ENCODE measurements around the gene SPTBN1.
A peak's percentile ranks its signal among the peaks of the same experiment; 100 is the strongest.

The SPTBN1 gene

GRCh38 chr2:54529935-54530334 is 73.8 kb downstream of the SPTBN1 start:
- Histone ChIP-seq H3K4me1 (ENCODE audit: control insufficient read depth, insufficient read depth, low read length) (peaks cover 3% of the 10 kb centered on the region; the same call in 1 of the 2 replicates), H3K27me3 (ENCODE audit: control insufficient read depth, insufficient read depth, low read length) (no peaks in the 10 kb centered on the region), H3K36me3 (ENCODE audit: control insufficient read depth, insufficient read depth, low read length) (peaks cover 19% of the 10 kb centered on the region)

GRCh38 chr2:54531558-54531957 is 75.4 kb downstream of the SPTBN1 start:
- Histone ChIP-seq H3K9me3 (ENCODE audit: control insufficient read depth, insufficient read depth, low read length) (no peaks in the 10 kb centered on the region), H3K27ac (ENCODE audit: low read depth, low read length) (no peak overlapping the region), H3K36me3 (ENCODE audit: control insufficient read depth, insufficient read depth, low read length) (peaks cover 13% of the 10 kb centered on the region), H3K27me3 (ENCODE audit: control insufficient read depth, insufficient read depth, low read length) (no peaks in the 10 kb centered on the region), H3K9ac (ENCODE audit: low read depth, low read length) (no peak overlapping the region), H3K4me3 (ENCODE audit: low read depth, low read length) (no peak overlapping the region), H3K4me1 (ENCODE audit: control insufficient read depth, insufficient read depth, low read length) (peaks cover 3% of the 10 kb centered on the region; the same call in 1 of the 2 replicates)

More at GRCh38 chr2:54529935-54530334, 73.8 kb downstream of the SPTBN1 start:
- no peak overlapping the region for H3K4me3 ChIP-seq (ENCODE audit: low read depth, low read length)
- no peaks in the 10 kb centered on the region for H3K9me3 ChIP-seq (ENCODE audit: control insufficient read depth, insufficient read depth, low read length)
- H3K27ac ChIP-seq (ENCODE audit: low read depth, low read length): no peak overlapping the region
- no peak overlapping the region for H3K9ac ChIP-seq (ENCODE audit: low read depth, low read length)

- no peak overlapping the region for H3K27ac ChIP-seq (ENCODE audit: low read depth, low read length)
- no peaks in the 10 kb centered on the region for H3K36me3 ChIP-seq (ENCODE audit: control insufficient read depth, insufficient read depth, low read length)
- H3K9ac ChIP-seq (ENCODE audit: low read depth, low read length): no peak overlapping the region
- no peak overlapping the region for H3K4me3 ChIP-seq (ENCODE audit: low read depth, low read length)
- no peaks in the 10 kb centered on the region for H3K9me3 ChIP-seq (ENCODE audit: control insufficient read depth, insufficient read depth, low read length)
- peaks cover 3% of the 10 kb centered on the region; the same call in 1 of the 2 replicates for H3K4me1 ChIP-seq (ENCODE audit: control insufficient read depth, insufficient read depth, low read length)
- H3K27me3 ChIP-seq (ENCODE audit: control insufficient read depth, insufficient read depth, low read length): no peaks in the 10 kb centered on the region
These were observed 78.1 kb downstream of the SPTBN1 start for GRCh38 chr2:54534221-54534620.

GRCh38 chr2:54534625-54535024 is 78.5 kb downstream of the SPTBN1 start:
- Histone ChIP-seq H3K27me3 (ENCODE audit: control insufficient read depth, insufficient read depth, low read length) (no peaks in the 10 kb centered on the region), H3K36me3 (ENCODE audit: control insufficient read depth, insufficient read depth, low read length) (no peaks in the 10 kb centered on the region), H3K9ac (ENCODE audit: low read depth, low read length) (no peak overlapping the region)

GRCh38 chr2:54535599-54536195 is 79.6 kb downstream of the SPTBN1 start:
- Histone ChIP-seq H3K9me3 (ENCODE audit: control insufficient read depth, insufficient read depth, low read length) (no peaks in the 10 kb centered on the region), H3K27me3 (ENCODE audit: control insufficient read depth, insufficient read depth, low read length) (no peaks in the 10 kb centered on the region), H3K36me3 (ENCODE audit: control insufficient read depth, insufficient read depth, low read length) (no peaks in the 10 kb centered on the region), H3K9ac (ENCODE audit: low read depth, low read length) (no peak overlapping the region), H3K4me3 (ENCODE audit: low read depth, low read length) (no peak overlapping the region), H3K27ac (ENCODE audit: low read depth, low read length) (no peak overlapping the region), H3K4me1 (ENCODE audit: control insufficient read depth, insufficient read depth, low read length) (peaks cover 3% of the 10 kb centered on the region; the same call in 1 of the 2 replicates)

More at GRCh38 chr2:54534625-54535024, 78.5 kb downstream of the SPTBN1 start:
- peaks cover 3% of the 10 kb centered on the region; the same call in 1 of the 2 replicates for H3K4me1 ChIP-seq (ENCODE audit: control insufficient read depth, insufficient read depth, low read length)
- H3K27ac ChIP-seq (ENCODE audit: low read depth, low read length): no peak overlapping the region
- H3K9me3 ChIP-seq (ENCODE audit: control insufficient read depth, insufficient read depth, low read length): no peaks in the 10 kb centered on the region
- no peak overlapping the region for H3K4me3 ChIP-seq (ENCODE audit: low read depth, low read length)

DNA sequence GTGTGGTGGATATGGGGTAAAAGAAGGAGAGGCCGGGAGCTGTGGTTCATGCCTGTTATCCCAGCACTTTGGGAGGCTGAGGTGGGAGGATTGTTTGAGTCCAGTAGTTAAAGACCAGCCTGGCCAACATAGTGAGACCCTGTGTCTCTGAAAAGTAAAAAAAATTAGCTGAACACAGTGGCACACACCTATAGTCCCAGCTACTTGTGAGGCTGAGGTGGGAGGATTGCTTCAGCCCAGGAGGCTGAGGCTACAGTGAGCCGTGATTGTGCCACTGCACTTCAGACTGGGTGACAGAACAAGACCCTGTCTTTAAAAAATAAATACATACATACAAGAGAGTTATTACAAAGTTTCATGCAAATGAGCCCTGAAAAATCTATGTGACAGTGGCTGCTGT is 80.6 kb downstream of the SPTBN1 start:
- no peaks in the 10 kb centered on the region for H3K27me3 ChIP-seq (ENCODE audit: control insufficient read depth, insufficient read depth, low read length)
- no peak overlapping the region for H3K4me3 ChIP-seq (ENCODE audit: low read depth, low read length)
- H3K9me3 ChIP-seq (ENCODE audit: control insufficient read depth, insufficient read depth, low read length): no peaks in the 10 kb centered on the region
- H3K9ac ChIP-seq (ENCODE audit: low read depth, low read length): no peak overlapping the region
- peaks cover 3% of the 10 kb centered on the region; the same call in 1 of the 2 replicates for H3K4me1 ChIP-seq (ENCODE audit: control insufficient read depth, insufficient read depth, low read length)
- no peaks in the 10 kb centered on the region for H3K36me3 ChIP-seq (ENCODE audit: control insufficient read depth, insufficient read depth, low read length)
- no peak overlapping the region for H3K27ac ChIP-seq (ENCODE audit: low read depth, low read length)

- Histone ChIP-seq H3K27me3 (ENCODE audit: control insufficient read depth, insufficient read depth, low read length) (no peaks in the 10 kb centered on the region), H3K4me1 (ENCODE audit: control insufficient read depth, insufficient read depth, low read length) (peaks cover 3% of the 10 kb centered on the region; the same call in 1 of the 2 replicates), H3K27ac (ENCODE audit: low read depth, low read length) (no peak overlapping the region), H3K9me3 (ENCODE audit: control insufficient read depth, insufficient read depth, low read length) (no peaks in the 10 kb centered on the region), H3K9ac (ENCODE audit: low read depth, low read length) (no peak overlapping the region), H3K36me3 (ENCODE audit: control insufficient read depth, insufficient read depth, low read length) (no peaks in the 10 kb centered on the region), H3K4me3 (ENCODE audit: low read depth, low read length) (no peak overlapping the region)
These were observed 82.4 kb downstream of the SPTBN1 start for GRCh38 chr2:54538537-54538936.

GRCh38 chr2:54539683-54540082 is 83.6 kb downstream of the SPTBN1 start:
- Histone ChIP-seq H3K4me3 (ENCODE audit: low read depth, low read length) (no peak overlapping the region), H3K27me3 (ENCODE audit: control insufficient read depth, insufficient read depth, low read length) (no peaks in the 10 kb centered on the region), H3K36me3 (ENCODE audit: control insufficient read depth, insufficient read depth, low read length) (no peaks in the 10 kb centered on the region), H3K27ac (ENCODE audit: low read depth, low read length) (no peak overlapping the region), H3K9ac (ENCODE audit: low read depth, low read length) (no peak overlapping the region), H3K4me1 (ENCODE audit: control insufficient read depth, insufficient read depth, low read length) (no peaks in the 10 kb centered on the region), H3K9me3 (ENCODE audit: control insufficient read depth, insufficient read depth, low read length) (no peaks in the 10 kb centered on the region)

DNA sequence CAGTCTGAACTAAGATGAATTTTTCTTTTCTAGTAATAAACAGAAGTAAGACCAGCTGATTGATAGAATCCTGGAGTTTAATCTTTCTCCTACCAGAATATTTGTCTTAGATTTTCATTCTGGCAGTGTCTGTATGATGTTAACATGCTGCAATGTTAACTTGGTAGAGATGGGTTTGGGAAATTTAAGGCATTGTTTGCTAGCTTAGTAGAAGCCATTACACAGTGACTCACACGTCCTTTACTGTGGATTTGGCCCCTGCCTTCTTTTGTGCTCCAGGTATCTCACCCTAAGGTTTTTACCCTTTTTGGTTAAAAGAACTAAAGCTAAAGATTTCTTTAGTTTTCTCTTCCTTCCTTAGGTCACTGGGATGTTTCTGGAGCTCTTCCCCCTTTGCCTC is 84.1 kb downstream of the SPTBN1 start:
- peak overlapping the region; percentile 37 for H3K27ac ChIP-seq (ENCODE audit: low read depth, low read length)

DNA sequence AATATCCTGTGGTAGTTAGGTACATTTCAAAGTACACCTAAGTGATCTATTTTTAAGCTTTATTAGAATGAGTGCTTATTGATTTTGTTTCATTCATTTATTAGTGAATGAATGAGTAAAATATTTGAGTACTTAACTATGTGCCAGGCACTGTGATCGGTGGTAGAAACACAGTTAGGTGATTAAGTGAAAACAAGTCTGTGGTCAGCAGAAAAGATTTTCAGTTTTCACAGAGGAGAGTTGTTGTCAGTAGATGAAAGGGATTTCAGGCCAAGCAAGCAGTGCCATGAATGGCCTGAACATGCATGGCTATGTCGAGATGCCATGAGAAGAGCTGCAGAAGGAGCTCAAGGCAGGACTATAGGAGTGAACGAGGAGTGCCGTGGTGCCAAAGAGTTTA is 85.9 kb downstream of the SPTBN1 start:
- H3K4me3 ChIP-seq (ENCODE audit: low read depth, low read length): no peak overlapping the region
- no peaks in the 10 kb centered on the region for H3K36me3 ChIP-seq (ENCODE audit: control insufficient read depth, insufficient read depth, low read length)
- no peak overlapping the region for H3K9ac ChIP-seq (ENCODE audit: low read depth, low read length)
- H3K9me3 ChIP-seq (ENCODE audit: control insufficient read depth, insufficient read depth, low read length): no peaks in the 10 kb centered on the region
- H3K27ac ChIP-seq (ENCODE audit: low read depth, low read length): no peak overlapping the region
- H3K4me1 ChIP-seq (ENCODE audit: control insufficient read depth, insufficient read depth, low read length): no peaks in the 10 kb centered on the region
- H3K27me3 ChIP-seq (ENCODE audit: control insufficient read depth, insufficient read depth, low read length): no peaks in the 10 kb centered on the region

More for the DNA sequence above, 84.1 kb downstream of the SPTBN1 start:
- H3K4me1 ChIP-seq (ENCODE audit: control insufficient read depth, insufficient read depth, low read length): no peaks in the 10 kb centered on the region
- no peak overlapping the region for H3K4me3 ChIP-seq (ENCODE audit: low read depth, low read length)
- H3K27me3 ChIP-seq (ENCODE audit: control insufficient read depth, insufficient read depth, low read length): no peaks in the 10 kb centered on the region
- H3K36me3 ChIP-seq (ENCODE audit: control insufficient read depth, insufficient read depth, low read length): no peaks in the 10 kb centered on the region
- H3K9me3 ChIP-seq (ENCODE audit: control insufficient read depth, insufficient read depth, low read length): no peaks in the 10 kb centered on the region
- no peak overlapping the region for H3K9ac ChIP-seq (ENCODE audit: low read depth, low read length)

GRCh38 chr2:54543733-54544396 is 87.7 kb downstream of the SPTBN1 start:
- no peaks in the 10 kb centered on the region for H3K27me3 ChIP-seq (ENCODE audit: control insufficient read depth, insufficient read depth, low read length)
- no peaks in the 10 kb centered on the region for H3K9me3 ChIP-seq (ENCODE audit: control insufficient read depth, insufficient read depth, low read length)
- H3K27ac ChIP-seq (ENCODE audit: low read depth, low read length): no peak overlapping the region
- H3K4me1 ChIP-seq (ENCODE audit: control insufficient read depth, insufficient read depth, low read length): no peaks in the 10 kb centered on the region
- no peak overlapping the region for H3K9ac ChIP-seq (ENCODE audit: low read depth, low read length)
- no peak overlapping the region for H3K4me3 ChIP-seq (ENCODE audit: low read depth, low read length)
- H3K36me3 ChIP-seq (ENCODE audit: control insufficient read depth, insufficient read depth, low read length): no peaks in the 10 kb centered on the region
